ENCODE data around the gene FMN2.
"Not testable (repeated sequence)": the region's sequence is repeated elsewhere in the genome, so short reads cannot be mapped to it uniquely, and the experiment has no call there.

FMN2 gene

DNA sequence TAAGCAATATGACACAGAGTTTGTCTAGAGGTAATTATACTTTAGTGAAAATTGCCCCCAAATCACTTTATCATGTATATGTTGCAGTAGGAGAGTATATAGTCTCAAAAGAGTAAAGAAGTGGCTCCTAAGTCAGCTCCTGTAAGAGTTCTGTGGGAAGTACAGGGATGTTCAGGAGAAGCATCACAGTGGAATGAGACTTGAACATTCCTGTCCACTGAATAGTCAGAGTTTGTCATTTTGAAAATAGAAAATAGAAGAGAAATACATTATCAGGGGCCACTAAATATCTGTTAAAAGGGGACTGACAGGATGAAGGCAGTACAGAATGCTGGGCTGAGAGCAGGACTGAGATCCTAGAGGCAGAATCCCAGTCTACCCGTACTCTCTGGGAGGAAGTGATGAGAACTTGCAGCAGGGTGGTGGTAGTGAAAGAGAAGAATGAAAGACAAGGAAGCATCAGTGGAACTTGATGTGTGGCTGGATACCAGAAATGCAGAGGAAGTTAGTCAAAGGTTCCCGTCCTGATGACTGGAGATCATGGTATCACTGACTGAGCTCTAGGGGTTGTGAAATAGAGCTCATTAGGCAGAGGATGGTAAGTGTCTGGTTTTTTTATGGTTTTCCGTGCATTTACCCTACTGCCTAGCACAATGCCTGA lies 153.4 kb downstream of the FMN2 start:
- no peak overlapping the region for H3K4me3 ChIP-seq (ENCODE audit: low read depth, low read length)

DNA sequence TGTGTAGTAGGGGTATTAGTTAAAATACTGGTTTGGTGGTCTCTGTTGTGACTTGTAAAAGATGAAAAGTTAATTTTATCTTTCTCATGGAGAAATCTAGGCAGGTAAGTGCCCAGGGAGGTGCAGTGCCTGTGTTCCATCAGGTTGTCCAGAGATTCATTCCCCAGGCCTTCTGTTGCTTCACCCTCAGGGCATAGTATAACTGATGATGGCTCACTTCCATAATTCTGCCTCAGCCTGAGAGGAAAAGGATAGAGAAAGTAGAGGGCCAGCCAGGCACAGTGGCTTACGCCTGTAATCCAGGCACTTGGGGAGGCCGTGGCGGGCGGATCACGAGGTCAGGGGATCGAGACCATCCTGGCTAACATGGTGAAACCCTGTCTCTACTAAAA lies 153.9 kb downstream of the FMN2 start:
- H3K4me3 ChIP-seq (ENCODE audit: low read depth, low read length) = no peak overlapping the region

DNA sequence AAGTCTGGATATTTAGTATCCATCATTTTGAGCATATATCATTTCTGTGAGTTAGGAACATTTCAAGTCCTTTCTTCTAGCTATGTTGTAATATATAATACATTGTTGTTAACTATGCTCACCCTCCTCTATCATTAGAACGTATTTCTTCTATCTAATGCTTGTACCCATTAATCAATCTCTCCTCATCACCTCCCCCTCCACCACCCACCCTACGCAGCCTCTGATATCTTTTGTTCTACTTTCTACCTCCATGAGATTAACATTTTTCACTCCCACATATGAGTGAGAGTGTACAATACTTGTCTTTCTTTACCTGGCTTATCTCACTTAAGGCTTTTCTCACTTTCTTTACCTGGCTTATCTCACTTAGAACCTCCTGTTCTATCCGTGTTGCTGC lies 156.2 kb downstream of the FMN2 start:
- no peak overlapping the region for H3K4me3 ChIP-seq (ENCODE audit: low read depth, low read length)

DNA sequence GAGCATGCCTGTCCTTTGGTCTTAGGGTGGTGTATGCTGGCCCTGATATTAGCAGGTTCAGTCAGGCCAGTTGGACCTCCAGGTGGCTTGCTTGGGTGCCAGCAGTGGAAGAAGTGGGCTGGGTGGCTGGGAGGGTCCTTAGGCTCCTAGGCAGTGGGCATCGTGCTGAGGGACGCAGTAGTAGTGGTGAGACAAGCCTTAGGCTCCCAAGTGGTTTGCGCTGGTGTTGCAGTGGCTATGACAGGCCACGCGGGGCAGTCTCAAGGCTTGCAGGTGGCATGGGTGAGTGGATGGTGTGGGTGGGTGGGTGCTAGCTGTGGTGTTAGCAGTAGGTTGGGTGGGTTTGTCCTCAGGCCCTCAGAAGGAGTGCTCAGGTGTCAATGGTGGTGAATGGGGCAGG lies 162.3 kb downstream of the FMN2 start:
- no peak overlapping the region for H3K4me3 ChIP-seq (ENCODE audit: low read depth, low read length)

DNA sequence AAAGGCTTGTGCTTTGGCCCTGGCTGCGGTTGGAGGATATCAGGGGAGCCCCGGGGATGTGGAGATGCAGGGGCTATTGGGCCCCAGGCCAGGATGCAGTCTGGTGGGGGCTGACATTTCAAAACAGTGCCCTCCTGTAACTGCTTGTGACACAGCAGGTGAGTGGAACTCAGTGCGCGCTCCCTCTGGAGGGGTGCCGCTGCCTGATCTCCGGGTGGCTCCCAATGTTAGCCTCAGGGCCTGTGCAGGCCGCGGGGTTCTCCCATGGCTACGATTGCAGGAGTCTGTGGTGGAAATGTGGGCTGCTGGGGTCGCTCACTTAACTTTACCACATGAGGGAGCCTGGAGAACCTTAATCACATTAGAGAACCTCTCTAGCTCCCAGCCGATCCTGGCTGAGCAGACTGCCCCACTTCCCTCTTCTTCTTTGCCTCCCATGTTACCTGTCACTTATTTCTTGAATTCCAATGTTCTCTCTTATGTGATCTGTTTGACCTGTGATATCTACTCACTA lies 163.2 kb downstream of the FMN2 start:
- H3K4me3 ChIP-seq (ENCODE audit: low read depth, low read length) = no peak overlapping the region

DNA sequence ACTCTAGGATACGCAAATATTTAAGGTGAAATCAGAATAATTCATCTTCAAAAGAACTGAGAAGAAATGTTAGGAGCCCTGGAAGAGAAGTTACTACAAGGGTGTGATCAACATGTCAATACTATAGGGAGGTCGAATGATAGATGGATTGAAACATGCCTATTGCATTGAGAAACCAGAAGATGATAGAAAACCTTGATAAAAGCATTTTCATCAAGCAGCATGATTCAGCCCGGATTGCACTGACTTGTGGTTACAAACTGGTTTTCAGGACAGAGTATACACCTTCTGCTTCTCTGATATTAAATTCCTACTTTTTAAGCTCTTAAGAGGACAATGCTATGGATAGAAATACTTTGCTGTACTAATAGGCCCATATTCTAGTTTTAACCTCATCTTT lies 164.2 kb downstream of the FMN2 start:
- H3K4me3 ChIP-seq (ENCODE audit: low read depth, low read length) = no peak overlapping the region

DNA sequence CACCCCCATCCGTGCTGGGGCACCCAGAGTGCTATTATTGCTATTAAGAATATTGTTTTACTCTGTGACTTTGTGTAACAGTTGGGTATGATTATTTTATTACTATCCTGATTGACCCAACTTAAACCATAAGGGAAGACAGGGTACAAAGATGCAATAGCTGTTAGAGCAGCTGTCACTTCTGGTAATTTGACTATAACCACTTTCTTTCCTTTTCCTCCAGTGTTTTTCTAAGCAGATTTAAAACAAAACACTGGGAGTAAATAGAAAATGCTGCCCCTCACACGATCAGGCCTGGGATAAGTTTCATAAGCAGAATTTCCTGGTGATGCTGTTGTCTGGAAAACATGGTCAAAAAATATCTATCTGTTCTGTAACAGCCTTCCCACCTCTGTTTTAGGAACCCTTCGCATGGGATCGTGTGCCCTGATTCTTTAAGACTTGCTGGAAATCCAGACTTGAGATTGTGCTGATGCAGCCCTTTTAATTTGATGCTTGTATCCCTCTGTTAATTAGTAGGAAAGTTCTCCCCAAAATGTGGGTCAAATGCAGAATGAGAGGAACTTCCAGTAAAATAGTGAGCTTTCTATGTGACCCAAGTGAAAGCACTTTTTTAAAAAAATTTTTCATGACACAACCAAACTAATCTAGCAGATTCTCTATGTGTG lies 165.3 kb downstream of the FMN2 start:
- no peak overlapping the region for H3K4me3 ChIP-seq (ENCODE audit: low read depth, low read length)

DNA sequence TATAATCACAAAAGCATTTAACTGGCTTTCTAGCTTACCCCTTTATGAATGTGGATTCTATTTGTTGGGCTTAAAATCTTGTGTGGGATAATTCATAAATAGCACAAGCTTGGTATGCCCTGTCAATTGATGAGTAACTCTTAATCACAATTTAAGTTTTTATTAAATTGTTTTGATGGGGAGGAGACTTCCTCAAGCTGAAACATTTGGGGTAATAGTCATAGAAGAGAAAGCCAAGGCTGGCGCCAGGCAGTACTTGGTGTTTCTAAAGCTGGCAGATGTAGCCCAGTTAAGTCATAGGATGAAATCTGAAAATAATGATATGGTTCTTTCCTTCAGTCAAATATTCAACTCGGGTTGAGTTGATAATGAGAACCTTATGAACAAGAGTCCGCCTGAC lies 167.2 kb downstream of the FMN2 start:
- no peak overlapping the region for H3K4me3 ChIP-seq (ENCODE audit: low read depth, low read length)

DNA sequence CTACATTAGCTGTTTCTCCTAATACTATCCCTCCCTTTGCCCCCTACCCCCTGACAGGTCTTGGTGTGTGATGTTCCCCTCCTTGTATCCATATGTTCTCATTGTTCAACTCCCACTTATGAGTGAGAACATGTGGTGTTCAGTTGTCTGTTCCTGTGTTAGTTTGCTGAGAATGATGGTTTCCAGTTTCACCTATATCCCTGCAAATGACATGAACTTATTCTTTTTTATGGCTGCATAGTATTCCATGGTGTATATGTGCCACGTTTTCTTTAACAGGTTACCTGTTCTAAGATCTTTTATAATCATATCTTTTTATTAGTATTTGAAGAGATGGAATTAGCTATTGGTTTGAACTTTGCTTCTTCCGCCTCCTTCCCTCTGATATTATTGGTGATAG lies 172.8 kb downstream of the FMN2 start:
- not testable (repeated sequence) for H3K4me3 ChIP-seq (ENCODE audit: low read depth, low read length)

DNA sequence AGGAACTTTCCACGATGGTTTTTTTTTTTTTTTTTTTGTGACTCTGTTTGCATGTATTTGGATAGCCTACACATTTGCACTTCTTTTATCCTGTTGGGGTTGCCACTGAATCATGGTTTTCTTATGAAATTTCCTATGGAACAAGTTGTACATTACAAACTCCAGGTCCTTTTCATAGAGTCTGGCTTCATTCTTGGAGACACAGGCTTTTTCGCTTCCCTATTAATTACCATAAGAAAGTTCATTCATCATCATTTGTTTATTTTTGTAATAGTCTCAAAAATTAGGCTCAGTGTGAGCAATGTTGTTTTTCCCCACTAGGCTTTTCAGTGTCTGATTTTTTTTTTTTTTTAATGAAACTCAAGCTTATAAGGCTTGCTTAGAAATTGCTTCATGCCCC lies 179.4 kb downstream of the FMN2 start:
- H3K4me3 ChIP-seq (ENCODE audit: low read depth, low read length) = no peak overlapping the region

DNA sequence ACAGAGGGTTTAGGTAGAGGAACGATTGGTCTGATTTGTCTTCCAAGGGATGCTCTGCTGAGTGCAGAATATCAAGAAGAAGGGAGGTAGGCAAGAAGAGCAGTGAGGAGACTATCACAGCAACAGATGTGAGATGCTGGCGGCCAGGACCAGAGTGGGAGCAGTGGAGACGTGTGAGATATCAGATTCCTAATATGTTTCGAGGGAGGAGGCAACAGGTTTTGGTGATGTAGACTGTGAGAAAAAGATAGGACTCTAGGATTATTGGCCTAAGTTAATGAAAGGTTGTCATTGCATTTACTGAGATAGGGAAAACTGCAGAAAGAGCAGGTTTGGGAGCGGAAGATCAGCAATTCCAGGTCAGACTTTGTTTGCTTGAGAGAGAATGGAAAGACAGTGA lies 182.9 kb downstream of the FMN2 start:
- H3K4me3 ChIP-seq (ENCODE audit: low read depth, low read length) = no peak overlapping the region

DNA sequence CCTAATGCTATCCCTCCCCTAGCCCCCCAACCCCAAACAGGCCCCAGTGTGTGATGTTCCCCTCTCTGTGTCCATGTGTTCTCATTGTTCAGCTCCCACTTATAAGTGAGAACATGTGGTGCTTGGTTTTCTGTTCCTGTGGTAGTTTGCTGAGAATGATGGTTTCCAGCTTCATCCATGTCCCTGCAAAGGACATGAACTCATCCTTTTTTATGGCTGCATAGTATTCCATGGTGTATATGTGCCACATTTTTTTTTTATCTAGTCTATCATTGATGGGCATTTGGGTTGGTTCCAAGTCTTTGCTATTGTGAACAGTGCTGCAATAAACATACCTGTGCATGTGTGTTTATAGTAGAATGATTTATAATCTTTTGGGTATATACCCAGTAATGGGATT lies 183.5 kb downstream of the FMN2 start:
- not testable (repeated sequence) for H3K4me3 ChIP-seq (ENCODE audit: low read depth, low read length)

DNA sequence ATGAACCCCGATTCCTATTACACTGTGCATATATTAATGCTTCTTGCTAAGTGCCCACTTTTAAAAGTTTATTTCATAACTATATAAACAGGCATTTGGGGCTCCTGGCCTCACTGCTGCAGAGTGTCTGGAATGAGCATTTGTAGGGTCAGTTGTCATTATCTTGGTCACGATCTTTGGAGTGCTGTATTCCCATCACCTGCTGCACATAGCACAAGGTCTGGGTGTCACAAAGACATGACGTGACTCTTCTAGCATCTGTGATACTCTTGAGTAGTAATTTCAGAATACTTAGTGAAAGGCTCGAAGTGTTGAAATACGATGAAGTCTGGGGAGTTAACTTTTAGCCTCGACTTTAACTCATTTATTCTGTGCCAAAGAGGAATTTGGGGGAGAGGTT lies 186.4 kb downstream of the FMN2 start:
- no peak overlapping the region for H3K4me3 ChIP-seq (ENCODE audit: low read depth, low read length)

DNA sequence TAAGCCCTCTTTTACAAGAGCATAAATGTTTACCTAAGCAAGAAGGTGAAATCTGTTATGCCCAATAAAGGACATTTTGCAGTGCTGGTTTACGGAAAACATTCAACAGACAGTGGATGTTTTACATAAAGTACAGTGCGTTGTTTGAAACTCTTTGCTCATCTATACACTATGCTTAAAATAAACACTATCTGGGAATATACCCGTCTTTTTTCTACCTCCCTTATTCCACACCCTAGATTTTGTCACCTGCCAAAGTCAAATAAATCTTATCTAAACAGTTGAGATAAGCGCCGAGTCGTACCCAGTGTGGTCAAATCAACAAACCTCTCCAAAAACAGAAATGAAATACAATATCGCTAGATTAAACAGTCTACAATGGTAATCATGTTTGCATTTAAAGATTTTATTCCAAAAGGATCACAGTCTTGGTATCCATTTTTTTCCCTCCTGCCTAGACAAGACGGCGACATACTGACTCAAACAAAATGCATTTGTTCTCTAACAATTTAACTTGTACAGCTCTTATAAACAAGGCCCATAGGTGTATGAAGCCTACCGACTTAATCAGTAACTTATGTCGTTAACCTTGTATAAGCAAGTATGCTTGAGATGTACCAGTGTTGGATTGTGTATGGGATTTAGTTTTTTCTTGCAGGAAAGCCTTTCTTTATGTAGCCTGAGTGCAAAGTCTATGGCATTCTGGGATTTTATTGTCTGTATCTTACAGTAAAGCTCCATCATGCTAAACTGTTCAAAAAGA lies 189.1 kb downstream of the FMN2 start:
- H3K4me3 ChIP-seq (ENCODE audit: low read depth, low read length) = no peak overlapping the region

DNA sequence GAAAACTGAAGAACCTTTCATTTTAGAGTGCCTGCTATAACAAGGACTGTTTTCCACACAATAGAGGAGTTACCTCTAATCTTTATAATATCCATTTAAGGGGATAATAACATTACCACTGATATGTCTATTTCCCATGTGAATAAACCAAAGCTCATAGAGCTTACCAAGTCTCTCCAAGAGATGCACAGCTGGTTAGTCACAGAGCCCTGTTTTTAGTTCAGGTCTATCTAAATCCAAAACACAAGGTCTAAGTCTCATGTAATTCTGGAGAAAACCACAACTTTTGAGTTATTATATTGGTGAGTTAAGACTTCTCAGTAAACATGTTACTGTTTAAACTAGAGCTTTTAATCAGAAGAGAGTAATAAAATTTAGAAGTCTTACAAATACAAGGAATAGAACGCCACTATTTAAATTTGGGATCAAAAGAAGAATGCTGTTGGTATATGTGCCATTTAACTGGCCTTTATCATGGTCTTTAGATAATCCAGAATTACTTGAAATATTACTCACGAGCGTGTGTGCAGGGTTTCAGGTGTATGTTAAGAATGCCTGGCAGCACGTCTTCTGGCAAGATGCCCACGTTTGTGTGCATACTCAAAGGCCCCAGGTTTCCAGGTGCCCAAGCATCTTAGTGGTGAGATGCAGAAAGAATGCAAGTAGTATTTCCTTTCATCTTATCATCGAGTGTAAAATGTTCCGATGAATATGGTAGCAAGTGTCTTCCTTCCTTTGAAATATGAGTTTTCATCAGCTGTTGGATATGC lies 190.6 kb downstream of the FMN2 start:
- no peak overlapping the region for H3K4me3 ChIP-seq (ENCODE audit: low read depth, low read length)

DNA sequence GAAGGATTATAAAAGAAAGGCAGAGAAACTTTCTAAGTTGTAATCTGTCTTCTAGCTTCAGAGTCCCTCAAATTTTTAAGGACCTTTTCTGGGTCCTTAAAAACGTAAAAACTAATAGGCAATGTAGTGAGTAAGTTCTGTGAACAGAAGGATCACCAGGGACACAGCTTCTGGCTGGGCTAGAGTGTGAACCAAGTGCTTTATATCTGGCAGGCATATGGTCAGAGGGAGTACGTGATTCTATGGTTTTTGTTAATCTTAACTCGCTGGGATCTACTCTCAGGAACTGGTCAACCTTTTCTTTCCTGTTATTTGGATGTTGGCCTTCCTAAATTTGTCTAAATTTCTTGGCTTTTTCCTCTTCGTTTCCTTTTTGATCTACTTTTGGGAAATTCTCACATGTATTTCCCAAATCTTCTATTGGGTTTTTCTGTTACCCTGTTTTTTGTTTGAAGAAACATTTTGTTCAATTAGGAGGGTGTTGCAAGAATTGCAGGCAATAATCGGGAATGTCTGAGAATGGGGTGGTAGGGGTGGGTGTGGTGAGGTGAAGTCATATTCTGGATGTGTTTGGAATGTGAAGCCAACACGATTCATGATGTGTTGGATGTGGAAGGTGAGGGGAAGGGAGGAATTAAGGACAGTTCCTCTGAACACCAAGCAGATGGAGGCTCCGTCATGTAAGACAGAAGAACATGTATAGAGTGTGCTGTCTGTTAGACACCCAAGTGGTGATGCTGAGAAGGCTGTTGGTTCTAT lies 193.2 kb downstream of the FMN2 start:
- H3K4me3 ChIP-seq (ENCODE audit: low read depth, low read length) = no peak overlapping the region

DNA sequence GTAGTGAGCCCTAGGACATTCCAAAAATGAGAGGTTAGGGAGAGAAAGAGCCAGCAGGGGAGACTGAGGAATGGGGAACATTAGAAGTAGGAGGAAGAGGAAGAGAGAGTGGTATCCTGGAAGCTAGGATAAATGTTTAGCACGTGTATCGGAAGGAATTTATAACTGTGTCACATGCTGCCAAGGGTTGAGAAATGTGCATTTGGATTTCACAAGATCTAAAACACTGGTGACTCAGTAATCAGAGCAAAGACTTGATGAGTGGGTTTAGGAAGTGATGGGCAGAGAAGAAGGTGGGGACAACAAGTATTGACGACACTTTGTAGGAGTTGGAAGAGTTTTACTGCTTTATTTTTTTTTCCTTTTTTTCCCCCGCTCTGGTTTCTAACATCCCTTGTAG lies 193.9 kb downstream of the FMN2 start:
- H3K4me3 ChIP-seq (ENCODE audit: low read depth, low read length) = no peak overlapping the region

DNA sequence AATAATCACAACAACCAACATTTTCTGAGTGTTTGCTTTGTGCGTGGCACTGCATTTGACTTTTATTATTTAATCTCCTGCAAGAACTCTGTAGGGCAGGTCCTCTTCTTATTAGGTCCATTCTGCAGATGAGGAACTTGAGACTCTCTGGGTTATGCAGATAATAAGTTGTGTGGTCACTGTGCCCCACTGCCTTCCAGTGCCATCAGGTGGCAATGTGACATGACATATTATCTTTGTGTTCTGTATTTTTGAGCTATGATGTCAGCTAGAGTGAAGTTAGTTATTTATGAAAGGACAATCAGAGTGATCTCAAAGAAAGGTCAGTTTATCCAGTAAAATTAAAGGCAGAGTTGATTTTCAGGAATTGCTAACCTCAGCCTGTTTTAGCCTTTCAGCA lies 196.0 kb downstream of the FMN2 start:
- no peak overlapping the region for H3K4me3 ChIP-seq (ENCODE audit: low read depth, low read length)

DNA sequence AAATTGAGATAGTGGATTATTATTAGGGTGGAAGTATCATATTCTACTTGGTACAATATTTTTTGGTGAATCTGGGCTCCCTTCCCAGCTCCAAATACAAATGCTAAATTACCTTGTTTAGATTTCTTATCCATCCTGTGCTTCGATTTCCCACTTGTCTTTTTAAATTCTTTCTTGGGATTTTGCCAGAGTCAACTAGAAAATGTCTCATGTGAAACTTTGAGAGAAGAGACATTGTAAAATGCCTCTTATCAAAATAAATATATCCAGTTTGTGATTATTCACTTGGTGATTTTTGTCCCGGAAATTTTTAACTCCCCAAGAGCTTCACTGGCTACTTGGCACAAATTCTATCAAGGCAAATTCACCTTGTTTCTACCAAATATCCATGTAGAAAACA lies 202.0 kb downstream of the FMN2 start:
- no peak overlapping the region for H3K4me3 ChIP-seq (ENCODE audit: low read depth, low read length)

DNA sequence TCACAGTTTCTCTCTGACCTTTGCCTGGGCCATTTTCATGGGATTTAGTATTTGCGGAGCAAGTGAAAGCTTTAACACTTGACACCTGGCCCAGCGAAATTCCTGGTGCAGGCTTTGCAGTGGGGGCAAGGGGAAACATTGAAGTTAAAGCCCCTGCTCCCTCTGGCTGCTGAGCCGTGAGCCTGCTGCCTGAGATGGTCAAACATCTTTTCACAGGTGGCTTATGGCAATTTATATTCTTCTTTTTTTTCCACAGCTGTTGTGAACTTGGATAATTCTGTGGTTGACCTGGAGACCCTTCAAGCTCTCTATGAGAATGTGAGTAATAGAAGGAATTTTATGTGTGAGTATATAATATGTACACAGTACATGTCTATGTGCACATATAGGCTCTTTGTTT lies 202.9 kb downstream of the FMN2 start:
- H3K4me3 ChIP-seq (ENCODE audit: low read depth, low read length) = no peak overlapping the region

DNA sequence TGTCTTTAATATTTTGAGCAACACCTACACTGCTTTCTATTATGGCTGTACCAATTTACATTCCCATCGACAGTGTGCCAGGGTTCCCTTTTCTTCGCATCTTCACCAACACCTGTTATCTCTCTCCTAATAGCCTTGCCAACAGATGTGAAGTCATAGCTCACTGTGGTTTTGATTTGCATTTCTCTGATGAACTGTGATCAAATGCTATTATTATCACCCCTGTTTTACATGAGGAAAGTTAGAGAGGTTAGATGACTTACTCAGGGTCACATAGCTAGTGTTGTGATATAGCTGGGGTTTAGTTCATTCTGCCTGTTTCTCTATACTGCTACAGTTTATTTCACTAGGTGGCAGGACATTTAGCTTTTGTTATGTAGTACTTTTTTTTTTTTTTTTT lies 204.1 kb downstream of the FMN2 start:
- no peak overlapping the region for H3K4me3 ChIP-seq (ENCODE audit: low read depth, low read length)
